Lower leg skin (tissue), 4 donors: ENCODE data around the gene DYNLT3. TPM values are rescaled to one million over a fixed set of nuclear protein-coding genes. Genes with fewer than 3 reads are reported as not detected.

Experiments used
- DNase-seq, 2 donors: peaks; one replicate each; pipeline ENCODE4 v3.0.0-alpha.2; 2019; ENCODE audit warnings: low spot score in 2 of 2
- H3K4me3 ChIP-seq: fragments of 200-600 bp; sonication (generic); 2 replicates; pipeline ENCODE4 v1.5.1; 2017; ENCODE audit warnings: mild to moderate bottlenecking, low read depth; ENCODE audit not compliant: poor library complexity, severe bottlenecking
- CTCF ChIP-seq, 3 donors: fragments of 450-650 bp; IDR thresholded peaks; one replicate each; pipeline ENCODE4 v1.5.1; 2016; ENCODE audit warnings: antibody characterized with exemption in 3 of 3, mild to moderate bottlenecking in 3 of 3, moderate library complexity in 2 of 3
- POLR2A ChIP-seq, 2 donors: fragments of 450-650 bp; IDR thresholded peaks; one replicate each; pipeline ENCODE4 v1.6.1; 2016 to 2017; ENCODE audit warnings: antibody characterized with exemption in 2 of 2, mild to moderate bottlenecking in 1 of 2, moderate library complexity in 1 of 2
- WGBS, 2 donors: methylation state at CpG; one replicate each; pipeline ENCODE4 v1.1.5; 2018; 5-methylcytosine and 5-hydroxymethylcytosine counted together
- intact Hi-C: fragments of 100-400 bp; cut with DNase I; formaldehyde crosslinking; loops from one replicate; pipeline ENCODE4 v1.15.0; 2023; ENCODE audit warnings: low total_unique reads
- total RNA-seq, 4 donors: library from RNA; depleted of rRNA; stranded (reverse); fragments of >200 nt; gene quantifications; one replicate each; pipeline ENCODE4 v1.1.0, GENCODE V29; 2016

The DYNLT3 gene
- total RNA-seq, 4 donors from 2014 or later = 4.1 to 15.5 (median 8.6) TPM

- DNase-seq = no peak
- no peak overlapping the region for H3K4me3 ChIP-seq
- TF ChIP-seq POLR2A (IDR thresholded peaks at IDR 0.05) (no peak), CTCF (IDR thresholded peaks at IDR 0.05) (no peak)
- WGBS, 2 donors = 64 to 93% methylated on average over 1 of the region's 1 CpG
- intact Hi-C loops = no loop called here
These were observed 22.7 kb downstream of the DYNLT3 start for GRCh38 chrX:37824491-37825214.

GRCh38 chrX:37820646-37821045 is 26.7 kb downstream of the DYNLT3 start:
- whole genome bisulfite sequencing, 2 donors = 76 to 81% methylated on average over 1 of the region's 1 CpG
- H3K4me3 ChIP-seq = no peak overlapping the region
- TF ChIP-seq CTCF (IDR thresholded peaks at IDR 0.05) (no peak), POLR2A (IDR thresholded peaks at IDR 0.05) (no peak)
- no peak for DNase-seq
- intact Hi-C loops = no loop called here

GRCh38 chrX:37818031-37818430 is 29.3 kb downstream of the DYNLT3 start:
- H3K4me3 ChIP-seq = no peak overlapping the region
- intact Hi-C loops = no loop called here
- TF ChIP-seq CTCF (IDR thresholded peaks at IDR 0.05) (no peak), POLR2A (IDR thresholded peaks at IDR 0.05) (no peak)
- no peak for DNase-seq
- 36 to 47% methylated on average over 2 of the region's 2 CpGs for WGBS, 2 donors

- no peak for DNase-seq
- intact Hi-C loops = no loop called here
- no peak overlapping the region for H3K4me3 ChIP-seq
- TF ChIP-seq POLR2A (IDR thresholded peaks at IDR 0.05) (no peak), CTCF (IDR thresholded peaks at IDR 0.05) (no peak)
- 47 to 57% methylated on average over 3 of the region's 3 CpGs for WGBS, 2 donors
These were observed 29.8 kb downstream of the DYNLT3 start for GRCh38 chrX:37817579-37817978.

- TF ChIP-seq CTCF (IDR thresholded peaks at IDR 0.05) (no peak), POLR2A (IDR thresholded peaks at IDR 0.05) (no peak)
- no peak for DNase-seq
- intact Hi-C loops = no loop called here
- no peak overlapping the region for H3K4me3 ChIP-seq
- 83 to 87% methylated on average over 2 of the region's 2 CpGs for WGBS, 2 donors
These were observed 30.2 kb downstream of the DYNLT3 start for GRCh38 chrX:37817176-37817575.

GRCh38 chrX:37816766-37817165 is 30.6 kb downstream of the DYNLT3 start:
- intact Hi-C loops = no loop called here
- WGBS, 2 donors = 65 to 74% methylated on average over 4 of the region's 4 CpGs
- TF ChIP-seq CTCF (IDR thresholded peaks at IDR 0.05) (no peak), POLR2A (IDR thresholded peaks at IDR 0.05) (no peak)
- DNase-seq = no peak
- no peak overlapping the region for H3K4me3 ChIP-seq
